Left kidney (tissue), 8 donors: Measurements from ENCODE around the gene CD79A. TPM values are rescaled to one million over a fixed set of nuclear protein-coding genes. Genes with fewer than 3 reads are reported as not detected.
A peak's percentile ranks its signal among the peaks of the same experiment; 100 is the strongest.

Experiments
- DNase-seq: peaks from one replicate; pipeline ENCODE4 v3.0.0-alpha.2; 2013
- long read RNA-seq, 8 donors: transcript quantifications; one replicate each; lab custom pipeline, GENCODE V29; 2026
- polyA plus RNA-seq: library from polyadenylated mRNA; unstranded; fragments of 120-200 nt; gene quantifications from one replicate; pipeline ENCODE4 v1.2.1, GENCODE V29; 2013; ENCODE audit not compliant: insufficient read length

Gene CD79A
- 0.40 TPM for polyA plus RNA-seq
- long read RNA-seq, donor 1 = 0 reads
- long read RNA-seq, donor 2 = 0 reads
- long read RNA-seq, donor 3 = 0 reads
- long read RNA-seq, donor 4 = 0 reads
- long read RNA-seq, donor 5 = 0 reads
- long read RNA-seq, donor 6 = 0 reads
- long read RNA-seq, donor 7 = 0 reads
- long read RNA-seq, donor 8 = 0 reads

DNA sequence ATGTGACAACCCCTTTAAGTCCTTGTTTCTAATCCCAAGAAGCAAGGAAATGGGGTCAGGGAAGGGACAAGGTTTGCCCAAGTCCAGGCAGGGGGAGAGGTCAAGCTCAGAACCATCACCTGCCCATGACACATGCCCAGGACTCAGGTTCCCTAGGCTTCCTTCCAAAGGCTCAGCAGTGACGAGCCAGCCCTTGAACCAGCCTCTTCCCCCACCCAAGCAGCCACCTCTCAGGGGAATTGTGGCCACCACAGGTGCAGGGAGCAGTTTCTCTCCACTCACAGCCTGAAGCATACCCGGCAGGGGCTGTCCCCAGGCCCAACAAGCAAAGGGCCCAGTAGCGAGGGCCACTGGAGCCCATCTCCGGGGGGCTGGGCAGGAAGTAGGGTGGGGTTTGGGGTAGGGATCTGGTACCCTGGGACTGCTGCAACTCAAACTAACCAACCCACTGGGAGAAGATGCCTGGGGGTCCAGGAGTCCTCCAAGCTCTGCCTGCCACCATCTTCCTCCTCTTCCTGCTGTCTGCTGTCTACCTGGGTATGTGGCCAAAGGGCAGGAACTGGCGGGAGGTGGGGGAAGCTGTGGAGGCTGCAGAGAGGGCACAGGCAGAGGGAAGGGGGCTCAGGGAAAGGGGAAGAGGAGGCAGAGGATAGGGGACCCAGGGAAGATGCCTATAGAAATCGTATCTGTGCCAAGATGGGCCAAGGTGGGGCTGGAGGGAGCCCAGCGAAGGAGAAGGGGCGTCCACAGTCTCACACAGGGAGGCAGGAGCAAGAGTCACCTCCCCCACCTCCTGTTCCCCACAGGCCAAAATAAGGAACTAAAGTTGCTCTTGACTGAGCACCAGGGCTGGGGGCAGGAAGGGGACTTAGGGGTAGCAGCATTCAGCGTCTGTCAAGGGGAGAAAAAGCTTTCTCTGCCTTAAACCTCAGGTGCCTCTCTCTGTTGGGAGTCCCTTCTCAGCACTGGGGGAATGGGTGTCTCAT is at the start of gene CD79A:
Gene CD79A (plus strand): TSS at position 433 of the 986 bp plus-strand sequence. CDS start 26 bp downstream, at position 459.
- DNase-seq = no peak

DNA sequence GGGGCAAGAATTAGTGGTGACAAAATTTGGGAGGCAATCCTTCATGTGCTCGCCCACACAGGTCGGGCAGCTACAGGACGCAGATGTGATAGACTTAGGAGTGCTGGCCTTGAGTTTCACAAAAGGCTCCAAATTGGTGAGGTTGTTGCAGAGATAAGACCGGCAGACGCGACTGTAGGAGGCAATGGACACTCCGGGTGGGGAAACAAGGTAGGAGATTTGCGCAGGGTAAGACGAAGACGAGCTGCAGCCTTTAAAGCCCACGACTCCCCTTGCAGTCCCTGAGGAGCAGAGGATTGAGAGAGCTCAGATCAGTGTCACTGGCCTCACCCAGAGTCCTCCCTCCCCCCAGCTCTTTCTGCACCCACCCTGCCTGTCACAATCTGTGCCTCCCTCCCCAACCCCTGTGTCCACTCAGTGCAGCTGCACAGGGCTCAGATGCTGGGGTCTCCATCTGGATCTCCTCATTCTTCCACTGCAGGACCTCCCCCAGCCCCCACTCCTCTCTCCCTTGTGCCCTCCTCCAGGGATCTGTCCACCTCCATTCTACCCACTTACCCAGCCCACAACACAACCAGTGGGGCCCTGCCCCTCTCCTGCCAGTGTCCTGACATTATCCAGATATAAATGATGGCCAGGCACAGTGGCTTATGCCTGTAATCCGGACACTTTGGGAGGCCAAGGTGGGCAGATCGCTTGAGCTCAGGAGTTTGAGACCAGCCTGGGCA is 38.9 kb upstream of the CD79A start:
- no peak for DNase-seq

DNA sequence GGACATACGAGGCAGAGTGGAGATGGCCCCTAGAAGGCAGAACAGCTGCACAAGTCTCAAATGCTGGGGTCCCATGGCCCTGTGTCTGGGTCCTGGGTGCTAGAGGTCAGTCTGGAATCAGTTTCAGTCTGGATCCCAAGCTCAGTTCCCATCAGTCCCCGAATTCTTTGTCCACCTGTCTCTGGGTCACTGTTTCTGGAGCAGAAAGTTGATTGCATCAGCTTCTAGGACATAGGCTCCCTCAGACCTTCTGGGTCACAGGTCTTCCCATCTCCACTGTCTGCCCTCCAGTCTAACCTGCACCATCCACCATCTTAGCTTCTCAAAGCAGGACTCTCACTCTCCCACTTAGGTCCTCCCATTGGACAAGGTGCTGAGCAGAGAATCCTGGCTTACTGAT is 37.9 kb upstream of the CD79A start:
- DNase-seq = no peak

DNA sequence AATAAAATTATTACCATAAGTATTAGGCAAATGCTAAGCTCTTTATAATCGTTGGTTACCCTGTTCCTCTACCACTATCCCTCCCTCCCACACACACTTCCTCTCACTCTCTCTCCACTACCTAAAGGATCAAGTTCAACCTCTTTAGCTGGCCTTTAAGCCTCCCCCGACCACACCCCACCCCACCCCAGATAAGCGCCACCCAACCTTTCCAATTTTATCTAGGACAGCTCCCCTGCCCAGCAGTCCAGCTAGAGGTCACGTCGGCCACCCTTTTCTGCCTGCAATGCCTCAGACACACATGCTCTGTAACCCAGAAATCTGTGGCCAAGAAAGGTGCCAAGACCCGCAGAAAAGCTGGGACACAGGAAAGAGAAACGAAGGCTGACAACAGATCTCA is 33.7 kb upstream of the CD79A start:
- DNase-seq = no peak

GRCh38 chr19:41844601-41845000 is 32.5 kb upstream of the CD79A start, which contains the start of gene LYPD4:
Gene LYPD4 (minus strand): TSS chr19:41844683. CDS start chr19:41839285, 5,398 bp downstream.
- no peak for DNase-seq

DNA sequence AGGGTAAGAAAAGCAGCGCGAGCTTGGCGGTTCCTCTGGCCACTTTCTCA is 32.3 kb upstream of the CD79A start, which contains the start of gene DMRTC2:
Gene DMRTC2 (plus strand): TSS at position 42 of the 50 bp plus-strand sequence. CDS start 2,387 bp downstream, outside the sequence.
- DNase-seq = no peak

DNA sequence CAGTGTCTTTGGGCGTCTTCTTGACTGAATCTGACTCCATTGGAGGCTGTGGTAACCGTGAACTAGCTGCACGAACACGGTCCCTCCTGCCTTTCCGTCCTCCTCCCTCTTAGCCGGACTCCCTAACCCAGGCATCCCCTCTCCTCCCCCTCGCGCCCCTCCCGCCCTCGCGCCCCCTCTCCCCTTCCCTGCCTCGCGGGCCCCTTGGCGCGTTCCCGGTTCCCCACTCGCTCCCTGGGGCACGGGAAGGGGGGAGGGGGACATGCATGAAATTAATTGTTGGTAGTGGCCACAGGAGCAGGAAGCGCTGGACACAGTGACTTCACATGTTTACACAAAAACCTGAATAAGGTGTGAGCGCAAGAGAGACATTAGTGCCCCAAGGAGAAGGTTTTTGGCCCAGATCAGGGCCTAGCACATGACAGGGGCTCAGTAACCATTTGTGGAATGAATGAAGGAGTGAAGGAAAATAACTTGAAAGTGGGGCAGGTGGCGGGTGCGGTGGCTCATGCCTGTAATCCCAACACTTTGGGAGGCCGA is 32.0 kb upstream of the CD79A start:
- no peak for DNase-seq

DNA sequence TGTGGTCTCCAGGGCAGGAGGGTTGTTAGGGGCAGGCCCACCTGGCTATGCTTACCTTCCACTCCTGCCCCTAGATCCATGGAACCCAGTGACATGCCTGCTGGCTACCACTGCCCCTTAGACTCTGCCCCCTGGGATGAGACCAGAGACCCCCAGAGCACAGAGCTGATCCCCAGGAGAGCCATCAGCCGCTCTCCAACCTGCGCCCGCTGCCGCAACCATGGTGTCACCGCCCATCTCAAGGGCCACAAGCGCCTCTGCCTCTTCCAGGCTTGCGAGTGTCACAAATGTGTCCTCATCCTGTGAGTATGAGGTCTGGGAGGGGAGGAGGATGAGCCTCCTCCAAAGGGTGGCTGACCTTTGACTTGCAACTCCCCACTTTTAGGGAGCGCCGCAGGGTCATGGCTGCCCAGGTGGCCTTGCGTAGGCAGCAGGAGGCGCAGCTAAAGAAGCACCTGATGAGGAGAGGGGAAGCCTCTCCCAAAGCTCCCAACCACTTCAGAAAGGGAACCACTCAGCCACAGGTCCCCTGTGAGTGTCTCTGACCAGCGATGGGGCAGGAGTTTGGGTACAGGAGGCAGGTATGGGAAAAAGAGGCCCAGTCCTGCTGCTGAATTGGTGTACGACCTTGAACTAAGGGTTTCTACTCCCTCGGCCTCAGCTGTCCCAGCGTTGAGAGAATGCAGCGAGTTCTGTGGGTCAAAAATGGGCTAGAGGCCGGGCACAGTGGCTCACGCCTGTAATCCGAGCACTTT is 29.6 kb upstream of the CD79A start:
- DNase-seq = no peak

DNA sequence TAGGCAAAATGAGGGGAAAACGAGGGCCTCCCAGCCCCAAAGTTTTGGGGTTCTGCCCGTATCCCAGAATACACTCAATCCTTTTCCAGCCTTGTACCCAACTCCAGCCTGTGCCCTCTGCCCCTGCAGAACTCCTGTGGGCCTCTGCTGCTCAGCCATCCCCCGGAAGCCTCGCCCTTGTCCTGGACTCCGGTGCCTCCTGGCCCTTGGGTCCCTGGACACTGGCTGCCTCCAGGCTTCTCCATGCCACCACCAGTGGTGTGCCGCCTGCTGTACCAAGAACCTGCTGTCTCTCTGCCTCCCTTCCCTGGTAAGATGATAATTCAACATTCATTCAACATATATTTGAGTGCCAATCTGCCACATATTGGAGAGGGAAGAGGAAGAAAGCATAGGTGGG is 28.4 kb upstream of the CD79A start:
- no peak for DNase-seq

DNA sequence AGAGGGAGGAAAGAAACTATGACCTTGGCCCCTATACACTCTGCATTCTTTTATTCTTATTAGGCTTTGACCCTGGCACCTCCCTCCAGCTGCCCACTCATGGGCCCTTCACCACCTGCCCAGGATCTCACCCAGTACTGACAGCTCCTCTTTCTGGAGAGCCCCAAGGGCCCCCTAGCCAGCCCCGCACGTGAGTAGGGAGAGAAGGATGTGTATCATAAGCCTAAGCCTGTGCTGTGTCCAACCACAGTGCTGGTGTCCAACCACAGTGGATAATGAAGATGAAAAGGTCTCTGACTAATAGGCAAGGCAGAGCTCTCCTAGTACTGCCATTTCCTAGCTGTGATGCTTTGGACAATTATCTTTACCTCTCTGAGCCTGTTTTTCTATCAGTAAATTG is 28.0 kb upstream of the CD79A start:
- no peak for DNase-seq

DNA sequence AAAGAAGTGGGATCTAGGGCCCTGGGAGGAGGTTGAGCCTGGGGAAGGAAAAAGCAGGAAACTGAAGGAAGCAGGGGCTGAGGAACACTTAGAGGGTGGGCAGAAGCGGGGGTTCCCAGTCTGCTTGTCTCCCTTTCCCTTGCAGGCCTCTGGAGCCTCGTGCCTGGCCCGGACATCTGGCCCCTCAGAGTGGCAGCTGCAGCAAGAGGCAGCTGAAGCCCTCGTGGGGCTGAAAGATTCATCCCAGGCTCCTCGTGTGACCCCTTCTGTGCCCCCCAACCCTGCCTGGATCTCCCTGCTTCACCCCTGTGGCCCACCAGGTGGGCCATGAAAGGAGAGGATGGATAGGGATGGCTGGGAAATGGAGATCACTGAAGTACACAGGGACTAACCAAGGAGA is 26.7 kb upstream of the CD79A start:
- no peak for DNase-seq

DNA sequence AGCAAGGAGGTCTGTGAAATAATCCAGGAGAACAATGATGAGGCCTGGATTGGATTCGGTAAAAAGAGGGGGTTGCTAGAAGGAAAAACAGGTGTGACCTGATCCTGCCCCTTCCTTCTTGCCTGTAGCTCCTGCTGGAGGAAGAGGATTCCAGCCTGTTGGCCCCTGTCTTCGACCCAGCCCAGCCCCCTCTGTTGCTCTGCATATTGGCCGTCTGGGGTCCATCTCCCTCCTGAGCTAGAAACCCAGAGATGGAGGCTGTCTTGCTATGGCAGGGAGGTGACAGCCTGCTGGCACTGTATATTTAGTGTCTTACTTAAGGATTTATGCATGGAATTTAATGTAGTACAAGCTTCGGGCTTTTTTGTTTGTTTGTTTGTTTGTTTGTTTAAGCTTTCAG is 25.6 kb upstream of the CD79A start:
- no peak for DNase-seq

GRCh38 chr19:41853344-41853743 is 23.7 kb upstream of the CD79A start:
- no peak for DNase-seq

DNA sequence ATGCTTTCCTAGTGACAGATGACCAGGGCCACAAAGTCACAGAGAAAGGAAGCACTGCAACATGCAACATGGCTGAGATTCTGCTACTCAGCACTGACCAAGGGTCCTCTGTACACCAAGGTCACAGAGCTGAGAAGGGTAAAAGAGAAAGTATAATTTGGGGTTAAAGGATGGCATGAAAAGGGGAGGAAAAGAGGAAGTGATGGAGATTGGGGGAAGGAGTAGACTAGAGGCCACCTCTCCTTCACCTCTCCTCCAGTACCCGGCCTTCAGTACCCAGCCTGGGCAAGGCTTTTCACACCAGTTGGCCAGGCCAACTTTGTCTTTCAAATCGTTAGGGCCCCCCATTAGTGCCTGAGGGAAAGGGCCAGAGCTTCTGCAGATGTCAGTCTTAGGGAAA is 23.3 kb upstream of the CD79A start:
- no peak for DNase-seq

DNA sequence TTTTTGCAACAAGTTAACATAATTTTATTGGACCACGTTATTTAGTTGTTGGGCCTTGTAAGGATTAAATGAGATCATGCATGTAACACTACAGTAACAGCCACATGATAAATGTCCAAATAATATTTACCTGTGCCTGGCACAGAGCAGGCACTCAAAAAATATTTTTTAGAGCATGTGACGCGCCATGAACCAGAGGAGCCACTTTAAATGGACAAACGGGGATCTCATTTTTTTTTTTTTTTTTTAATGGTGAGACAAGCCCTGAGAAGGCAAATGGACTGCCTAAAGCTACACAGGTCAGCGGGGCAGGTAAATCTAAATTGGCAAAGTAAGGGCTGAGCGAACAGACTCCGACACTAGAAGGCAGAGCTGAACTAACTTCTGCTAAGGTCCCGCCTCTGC is 17.9 kb upstream of the CD79A start:
- no peak for DNase-seq

- DNase-seq = peak; percentile 99
Observed at GRCh38 chr19:41859618-41860418, 17.3 kb upstream of the CD79A start, which contains the start of gene RPS19. Gene RPS19 (plus strand): TSS chr19:41860255. CDS start chr19:41860775, 520 bp downstream.

- no peak for DNase-seq
Observed at GRCh38 chr19:41860419-41861115, 16.5 kb upstream of the CD79A start.

DNA sequence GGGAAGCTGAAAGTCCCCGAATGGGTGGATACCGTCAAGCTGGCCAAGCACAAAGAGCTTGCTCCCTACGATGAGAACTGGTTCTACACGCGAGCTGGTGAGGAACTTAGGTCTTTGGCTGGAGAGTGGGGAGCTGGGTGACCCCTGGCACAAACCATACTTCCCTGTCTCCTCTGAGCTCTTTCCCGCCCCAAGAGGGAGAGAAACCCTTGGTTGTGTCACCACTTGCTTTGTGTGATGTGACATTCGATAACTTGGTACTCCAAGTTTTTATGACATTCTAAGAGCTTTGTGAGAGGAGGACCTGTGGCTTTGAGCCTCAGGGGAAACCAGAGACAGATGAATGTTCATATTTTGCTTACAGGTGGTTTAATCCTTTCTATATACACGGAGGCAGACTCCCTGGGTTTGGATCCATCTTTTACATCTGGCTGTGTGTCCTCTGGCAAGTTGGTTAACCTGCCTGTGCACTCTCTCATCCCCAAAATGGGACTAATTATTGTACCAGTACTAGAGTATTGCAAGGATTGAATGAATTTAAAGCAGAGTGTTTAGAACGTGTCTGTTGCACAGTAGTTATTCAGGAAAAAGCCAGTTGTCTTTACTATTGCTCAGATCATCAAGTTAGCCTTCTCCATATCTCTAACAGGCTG is 15.8 kb upstream of the CD79A start:
- DNase-seq = no peak

- no peak for DNase-seq
Observed at GRCh38 chr19:41861846-41862245, 15.2 kb upstream of the CD79A start.

GRCh38 chr19:41862445-41862986 is 14.6 kb upstream of the CD79A start:
- DNase-seq = no peak
